BE2C (cell line): ENCODE measurements around the gene CDK10.

ENCODE experiments used
- DNase-seq: peaks from one replicate; pipeline ENCODE4 v3.0.0-alpha.2; 2020
- H3K27me3 ChIP-seq: fragments of 250-450 bp; sonication (Bioruptor Pico); 2 replicates; pipeline ENCODE4 v1.5.1; 2020; ENCODE audit warnings: mild to moderate bottlenecking
- H3K36me3 ChIP-seq: fragments of 250-450 bp; sonication (Bioruptor Pico); 2 replicates; pipeline ENCODE4 v1.5.1; 2020; ENCODE audit warnings: mild to moderate bottlenecking
- H3K4me1 ChIP-seq: fragments of 250-450 bp; sonication (Bioruptor Pico); 2 replicates; pipeline ENCODE4 v1.5.1; 2020
- H3K4me3 ChIP-seq: 2 replicates; pipeline ENCODE4 v1.5.1; 2011; ENCODE audit warnings: low read depth, low read length
- H3K9me3 ChIP-seq: fragments of 250-450 bp; sonication (Bioruptor Pico); 2 replicates; pipeline ENCODE4 v1.5.1; 2020
- TF ChIP-seq, protein P1 (sequence below): IDR thresholded peaks from 2 replicates; pipeline ENCODE4 v1.5.1; 2012; ENCODE audit warnings: mild to moderate bottlenecking, low read depth, low read length

CDK10 gene

DNA sequence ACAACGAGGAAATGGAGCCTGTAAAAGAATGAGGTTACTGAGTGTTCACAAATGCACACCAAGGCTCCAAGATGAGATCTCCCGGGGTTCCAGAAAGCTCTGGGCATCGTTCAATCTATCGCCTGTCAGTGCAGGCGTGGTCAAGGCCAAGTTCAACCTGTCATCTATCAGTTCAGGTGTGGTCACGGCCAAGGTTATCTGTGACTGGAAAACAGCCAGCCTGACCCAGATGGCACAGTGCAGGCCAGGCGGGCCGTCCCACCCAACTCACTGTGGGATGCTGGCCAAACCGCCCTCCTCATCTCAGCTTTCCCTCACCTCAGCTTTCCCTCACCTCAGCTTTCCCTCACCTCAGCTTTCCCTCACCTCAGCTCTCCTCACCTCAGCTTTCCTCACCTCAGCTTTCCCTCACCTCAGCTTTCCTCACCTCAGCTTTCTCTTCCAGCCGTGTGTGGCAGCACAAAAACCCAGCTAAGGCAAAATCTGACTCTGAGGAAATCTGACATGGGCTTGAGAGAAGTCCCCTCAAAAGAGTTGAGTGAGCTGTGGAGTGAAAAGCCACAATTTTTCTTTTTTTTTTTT lies 31.3 kb upstream of the CDK10 start:
- Histone ChIP-seq H3K4me1 (no peaks in the 10 kb centered on the region), H3K27me3 (no peaks in the 10 kb centered on the region), H3K4me3 (no peak overlapping the region), H3K9me3 (no peaks in the 10 kb centered on the region), H3K36me3 (peaks cover 17% of the 10 kb centered on the region)
- DNase-seq, result no peak
- TF ChIP-seq, protein P1, sequence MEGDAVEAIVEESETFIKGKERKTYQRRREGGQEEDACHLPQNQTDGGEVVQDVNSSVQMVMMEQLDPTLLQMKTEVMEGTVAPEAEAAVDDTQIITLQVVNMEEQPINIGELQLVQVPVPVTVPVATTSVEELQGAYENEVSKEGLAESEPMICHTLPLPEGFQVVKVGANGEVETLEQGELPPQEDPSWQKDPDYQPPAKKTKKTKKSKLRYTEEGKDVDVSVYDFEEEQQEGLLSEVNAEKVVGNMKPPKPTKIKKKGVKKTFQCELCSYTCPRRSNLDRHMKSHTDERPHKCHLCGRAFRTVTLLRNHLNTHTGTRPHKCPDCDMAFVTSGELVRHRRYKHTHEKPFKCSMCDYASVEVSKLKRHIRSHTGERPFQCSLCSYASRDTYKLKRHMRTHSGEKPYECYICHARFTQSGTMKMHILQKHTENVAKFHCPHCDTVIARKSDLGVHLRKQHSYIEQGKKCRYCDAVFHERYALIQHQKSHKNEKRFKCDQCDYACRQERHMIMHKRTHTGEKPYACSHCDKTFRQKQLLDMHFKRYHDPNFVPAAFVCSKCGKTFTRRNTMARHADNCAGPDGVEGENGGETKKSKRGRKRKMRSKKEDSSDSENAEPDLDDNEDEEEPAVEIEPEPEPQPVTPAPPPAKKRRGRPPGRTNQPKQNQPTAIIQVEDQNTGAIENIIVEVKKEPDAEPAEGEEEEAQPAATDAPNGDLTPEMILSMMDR, result no peak

DNA sequence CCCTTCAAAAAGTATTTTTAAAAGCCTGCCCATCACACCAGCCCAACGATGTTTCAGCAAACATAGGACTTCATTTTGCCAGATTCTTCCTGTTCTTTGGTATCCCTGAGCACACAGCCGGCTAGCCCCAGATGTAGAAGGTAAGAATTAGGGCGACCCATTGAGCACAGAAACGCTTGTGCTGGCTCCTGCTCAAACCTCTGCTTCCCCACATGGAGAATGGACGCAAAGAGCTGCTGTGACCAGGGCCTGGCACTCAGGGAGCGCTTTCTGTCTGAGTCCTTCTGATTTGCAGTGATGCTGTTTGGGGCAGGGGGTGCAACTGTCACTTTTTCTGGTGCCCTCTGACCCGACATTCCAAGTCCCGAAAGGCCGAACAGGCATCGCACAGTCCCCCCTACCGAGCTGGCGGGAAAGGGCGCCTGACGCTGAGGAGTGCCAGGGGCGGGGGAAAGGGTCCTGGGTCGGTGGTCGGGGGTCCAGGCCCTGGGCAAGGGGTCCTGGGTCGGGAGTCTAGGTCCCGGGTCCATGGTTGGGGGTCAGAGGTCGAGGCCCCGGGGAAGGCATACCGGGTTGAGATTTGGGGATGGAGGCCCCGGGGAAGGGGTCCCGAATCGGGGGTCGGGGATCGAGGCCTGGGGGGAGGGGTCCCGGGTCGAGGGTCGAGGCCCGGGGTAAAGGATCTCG lies 29.9 kb upstream of the CDK10 start:
- H3K36me3 ChIP-seq, result peaks cover 16% of the 10 kb centered on the region
- H3K4me3 ChIP-seq, result peak overlapping the region; percentile 94
- H3K4me1 ChIP-seq, result no peaks in the 10 kb centered on the region
- no peak for DNase-seq
- H3K27me3 ChIP-seq, result no peaks in the 10 kb centered on the region
- TF ChIP-seq, protein P1, result no peak
- H3K9me3 ChIP-seq, result no peaks in the 10 kb centered on the region

- TF ChIP-seq, protein P1, result no peak
- no peaks in the 10 kb centered on the region for H3K4me1 ChIP-seq
- DNase-seq, result peak; percentile 94
- H3K4me3 ChIP-seq, result peak within 1 kb of the TSS; percentile 94
- H3K27me3 ChIP-seq, result no peaks in the 10 kb centered on the region
- no peaks in the 10 kb centered on the region for H3K9me3 ChIP-seq
- H3K36me3 ChIP-seq, result peaks cover 17% of the 10 kb centered on the region
These were observed 28.9 kb upstream of the CDK10 start, which contains the start of the genes CHMP1A and SPATA33 for GRCh38 chr16:89657442-89658220. Gene CHMP1A (minus strand): TSS chr16:89657708. CDS start chr16:89657588, 120 bp downstream. Gene SPATA33 (plus strand): TSS chr16:89657836. CDS start chr16:89657912, 76 bp downstream.

DNA sequence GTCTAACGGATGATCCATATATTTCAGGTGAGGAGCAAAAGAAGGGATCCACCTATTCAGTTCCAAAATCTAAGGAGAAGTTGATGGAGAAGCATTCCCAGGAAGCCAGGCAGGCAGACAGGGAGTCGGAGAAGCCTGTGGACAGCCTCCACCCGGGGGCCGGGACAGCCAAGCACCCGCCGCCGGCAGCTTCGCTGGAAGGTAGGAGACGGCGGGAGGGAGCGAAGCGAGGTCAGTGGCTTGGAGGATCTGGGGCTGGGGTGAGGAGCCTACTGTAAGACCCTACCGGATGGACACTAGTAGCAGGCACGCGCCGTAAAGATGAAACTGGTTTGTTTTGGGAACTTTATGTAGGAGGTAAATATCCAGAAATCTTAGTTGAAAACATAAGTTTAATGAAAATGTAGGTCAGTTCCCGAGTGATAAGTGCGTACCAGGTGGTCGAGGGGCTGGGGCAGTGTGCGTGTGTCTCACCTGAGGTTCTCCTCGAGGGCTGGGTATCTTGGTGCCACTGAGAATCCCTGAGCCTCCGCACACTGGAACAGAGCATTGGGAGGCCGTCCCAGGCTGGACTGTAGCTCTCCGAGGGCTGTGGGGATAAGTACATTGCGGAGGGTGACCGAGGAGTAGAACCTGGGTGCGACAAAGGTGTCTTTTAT lies 28.1 kb upstream of the CDK10 start:
- H3K9me3 ChIP-seq, result no peaks in the 10 kb centered on the region
- peak overlapping the region; percentile 94 for H3K4me3 ChIP-seq
- no peaks in the 10 kb centered on the region for H3K4me1 ChIP-seq
- H3K36me3 ChIP-seq, result peaks cover 17% of the 10 kb centered on the region
- TF ChIP-seq, protein P1, result no peak
- H3K27me3 ChIP-seq, result no peaks in the 10 kb centered on the region
- DNase-seq, result peak; percentile 24

GRCh38 chr16:89660146-89660545 lies 26.3 kb upstream of the CDK10 start:
- TF ChIP-seq, protein P1, result no peak
- no peaks in the 10 kb centered on the region for H3K9me3 ChIP-seq
- H3K36me3 ChIP-seq, result peaks cover 17% of the 10 kb centered on the region
- H3K4me1 ChIP-seq, result no peaks in the 10 kb centered on the region
- no peak overlapping the region for H3K4me3 ChIP-seq
- H3K27me3 ChIP-seq, result no peaks in the 10 kb centered on the region
- DNase-seq, result no peak
